Fibroblast of pulmonary artery (primary cell): ENCODE measurements around the gene CXCR1.

ENCODE experiments used
- DNase-seq: peaks from one replicate; pipeline ENCODE4 v3.0.0-alpha.2; 2010; ENCODE audit warnings: low read depth
- H3K4me3 ChIP-seq: replicated peaks from 2 replicates; pipeline ENCODE4 v1.5.1; 2011; ENCODE audit warnings: low read depth, mild to moderate bottlenecking, control low read depth, low read length, moderate library complexity
- CTCF ChIP-seq: IDR thresholded peaks from 2 replicates; pipeline ENCODE4 v1.5.1; 2011; ENCODE audit warnings: mild to moderate bottlenecking, control low read depth, low read length, inconsistent platforms; ENCODE audit errors: missing control alignments

The CXCR1 gene

GRCh38 chr2:218193701-218194100 lies 26.9 kb upstream of the CXCR1 start:
- DNase-seq = no peak
- no peak overlapping the region for H3K4me3 ChIP-seq
- TF ChIP-seq CTCF = no peak

GRCh38 chr2:218192902-218193430 lies 26.2 kb upstream of the CXCR1 start:
- H3K4me3 ChIP-seq = no peak overlapping the region
- TF ChIP-seq CTCF = no peak
- DNase-seq = no peak

GRCh38 chr2:218188528-218188927 lies 21.8 kb upstream of the CXCR1 start:
- TF ChIP-seq CTCF = no peak
- H3K4me3 ChIP-seq = no peak overlapping the region
- no peak for DNase-seq

DNA sequence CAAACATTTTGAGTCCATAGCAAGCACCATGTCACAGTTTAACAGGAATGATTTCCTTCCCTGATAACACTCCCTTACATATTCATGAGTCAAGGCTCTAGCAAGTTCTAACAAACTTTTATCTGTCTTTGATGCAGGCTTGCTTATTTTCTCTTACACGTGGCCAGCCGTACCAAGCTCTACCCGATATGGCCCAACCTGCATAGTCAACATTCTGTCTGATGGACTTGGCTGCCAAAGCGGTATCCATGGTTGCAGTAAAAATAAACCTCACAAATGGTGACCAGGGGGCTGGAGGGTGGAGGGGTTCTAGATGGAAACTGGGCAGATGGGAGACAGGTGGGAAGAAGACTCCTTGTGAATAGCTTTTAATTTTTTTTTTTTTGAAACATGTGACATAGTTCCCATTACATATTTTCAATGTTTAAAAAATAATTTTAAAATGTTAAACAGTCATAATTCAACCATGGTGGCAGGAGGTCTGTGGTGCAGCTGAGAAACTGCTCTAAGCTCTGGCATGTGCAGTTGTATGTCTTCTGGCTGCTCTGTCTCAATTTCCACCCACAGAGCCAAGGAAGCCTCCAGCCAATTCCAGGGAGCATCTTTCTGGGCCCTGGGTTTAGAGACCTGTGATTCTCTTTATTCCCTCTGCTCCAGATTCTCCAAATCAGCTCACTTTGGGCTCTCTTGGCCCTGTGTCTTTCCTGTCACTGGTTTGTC lies 20.7 kb upstream of the CXCR1 start:
- no peak for TF ChIP-seq CTCF
- no peak overlapping the region for H3K4me3 ChIP-seq
- DNase-seq = no peak

DNA sequence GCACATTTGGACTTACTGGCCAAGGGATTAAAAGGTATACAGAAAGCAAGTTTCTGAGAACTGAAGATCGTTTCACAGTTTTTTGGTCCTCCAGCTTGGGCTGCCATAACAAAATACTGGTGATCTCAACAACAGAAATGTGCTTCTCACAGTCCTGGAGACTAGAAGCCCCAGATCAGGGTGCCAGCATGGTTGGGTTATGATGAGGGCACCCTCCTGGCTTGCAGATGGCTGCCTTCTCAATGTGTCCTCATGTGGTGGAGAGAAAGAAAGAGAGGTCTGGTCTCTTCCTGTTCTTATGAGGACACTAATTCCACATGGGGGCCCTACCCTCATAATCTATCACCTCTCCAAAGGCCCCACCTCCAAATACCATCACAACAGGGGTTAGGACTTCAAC lies 20.1 kb upstream of the CXCR1 start:
- DNase-seq = no peak
- no peak for TF ChIP-seq CTCF

GRCh38 chr2:218186355-218186766 lies 19.6 kb upstream of the CXCR1 start:
- no peak overlapping the region for H3K4me3 ChIP-seq
- peak; percentile 81 for DNase-seq
- peak; percentile 81 for TF ChIP-seq CTCF

More for the DNA sequence above, 20.1 kb upstream of the CXCR1 start:
- no peak overlapping the region for H3K4me3 ChIP-seq

DNA sequence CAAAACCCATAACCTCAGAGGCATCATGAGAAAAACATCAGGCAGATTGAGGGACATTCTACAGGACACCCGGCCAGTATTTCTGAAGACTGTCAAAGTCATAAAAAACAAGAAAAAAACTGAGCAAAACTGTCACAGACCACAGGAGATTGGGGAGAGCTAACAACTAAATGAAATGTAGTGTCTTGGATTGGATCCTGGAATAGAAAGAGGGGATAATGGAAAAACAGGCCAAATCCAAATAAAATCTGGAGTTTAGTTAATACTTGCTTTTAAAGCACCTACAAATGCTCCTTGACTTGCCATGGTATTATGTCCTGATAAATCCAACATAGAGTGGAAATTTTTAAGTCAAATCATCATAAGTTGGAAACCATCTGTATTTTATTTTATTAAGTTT lies 17.6 kb upstream of the CXCR1 start:
- no peak for TF ChIP-seq CTCF
- no peak for DNase-seq

More for the DNA sequence above, 17.6 kb upstream of the CXCR1 start:
- no peak overlapping the region for H3K4me3 ChIP-seq
